AML-193 (cell line): ENCODE results near the gene SERINC1.

ENCODE experiments used
- DNase-seq, 2 experiments: peaks; one replicate each; lab custom pipeline; 2025; lab: John Stamatoyannopoulos, UW

SERINC1 gene

DNA sequence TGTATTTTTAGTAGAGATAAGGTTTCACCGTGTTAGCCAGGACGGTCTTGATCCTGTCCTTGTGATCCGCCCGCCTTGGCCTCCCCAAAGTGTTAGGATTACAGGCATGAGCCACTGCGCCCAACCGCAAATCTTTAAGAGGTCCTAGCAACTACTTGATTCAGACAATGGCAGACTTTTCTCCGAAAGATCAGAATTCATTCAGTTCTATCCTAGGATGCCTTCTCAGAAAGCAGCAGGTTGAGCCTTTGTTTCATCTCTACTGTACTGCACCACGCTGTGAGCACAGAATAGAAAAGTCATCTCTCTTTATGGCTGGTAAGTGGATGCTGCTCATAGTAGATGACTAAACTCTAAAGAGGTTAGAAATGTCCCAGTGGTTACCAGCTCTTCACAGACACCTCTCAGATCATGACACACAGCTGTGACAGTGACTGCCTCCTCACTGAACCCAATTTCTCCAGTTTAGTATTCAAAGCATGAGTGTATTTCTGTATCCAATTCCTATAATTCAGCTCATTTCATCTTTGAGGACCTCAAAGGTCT is 78.2 kb downstream of the SERINC1 start:
- DNase-seq: no peak
